A549 (cell line): Measurements from ENCODE around the gene UBE4A. TPM values are rescaled to one million over a fixed set of nuclear protein-coding genes. Genes with fewer than 3 reads are reported as not detected.

ENCODE experiments used
- ATAC-seq, 2 experiments: fragments of 200-7000 bp in 1 of 2; fragments of >200 bp in 1 of 2; cut with Nextera tagmentation in 1 of 2; cut with Tn5 transposase in 1 of 2; 3 replicates each; pipeline versions ENCODE4 v1.8.0 to v1.9.1; 2018 to 2020; ENCODE audit warnings: mild to moderate bottlenecking in 1 of 2, moderate library complexity in 1 of 2
- CTCF ChIA-PET: fragments of 300-600 bp; sonication (Branson Sonifier 250); formaldehyde crosslinking; extraction: SDS; loops from one replicate; lab custom pipeline; 2021; ENCODE audit warnings: antibody characterized with exemption, inconsistent platforms; lab: Yijun Ruan, JAX
- POLR2A ChIA-PET: fragments of 350-600 bp; formaldehyde crosslinking; extraction: SDS; loops from one replicate; lab custom pipeline; 2021; ENCODE audit warnings: antibody characterized with exemption, inconsistent platforms; lab: Yijun Ruan, JAX
- DNase-seq, 2 experiments: peaks; one replicate each; pipeline versions ENCODE4 v3.0.0 to v3.0.0-alpha.2; 2011 to 2016; ENCODE audit warnings: low read depth in 1 of 2, low spot score in 1 of 2
- FAIRE-seq: peaks from 2 replicates; lab custom pipeline; 2011; peaks lifted over from hg19 to GRCh38; lab: Jason Lieb, UNC
- H3K27ac ChIP-seq, 2 experiments: fragments of >200 bp; sonication (Bioruptor Twin); formaldehyde crosslinking; 3 replicates each; pipeline ENCODE4 v1.5.1; 2016 to 2017
- H3K4me1 ChIP-seq: fragments of >200 bp; sonication (Bioruptor Twin); formaldehyde crosslinking; 3 replicates; pipeline ENCODE4 v1.6.1; 2016
- H3K4me2 ChIP-seq: fragments of >200 bp; sonication (Bioruptor Twin); formaldehyde crosslinking; 3 replicates; pipeline ENCODE4 v1.6.1; 2016
- H3K4me3 ChIP-seq: fragments of >200 bp; sonication (Bioruptor Twin); formaldehyde crosslinking; 3 replicates; pipeline ENCODE4 v1.5.1; 2016
- H3K9me3 ChIP-seq: fragments of >200 bp; sonication (Bioruptor Twin); formaldehyde crosslinking; 3 replicates; pipeline ENCODE4 v1.6.1; 2016
- CBX8 ChIP-seq: fragments of 200-600 bp; sonication (generic); IDR thresholded peaks from 2 replicates; pipeline ENCODE4 v1.6.1; 2016
- EHF ChIP-seq: fragments of 250-450 bp; sonication (Bioruptor Pico); IDR thresholded peaks from 2 replicates; pipeline ENCODE4 v1.5.0; 2020; ENCODE audit warnings: mild to moderate bottlenecking
- FOSB ChIP-seq: fragments of 250-450 bp; sonication (Bioruptor Pico); IDR thresholded peaks from 2 replicates; pipeline ENCODE4 v1.5.0; 2020; ENCODE audit warnings: mild to moderate bottlenecking, moderate library complexity
- GATA3 ChIP-seq: IDR thresholded peaks from 2 replicates; pipeline ENCODE4 v1.6.1; 2012; ENCODE audit warnings: borderline replicate concordance
- HDAC2 ChIP-seq: fragments of 200-600 bp; sonication (generic); IDR thresholded peaks from 2 replicates; pipeline ENCODE4 v1.6.1; 2016
- HOXA7 ChIP-seq: fragments of 250-450 bp; sonication (Bioruptor Pico); IDR thresholded peaks from 2 replicates; pipeline ENCODE4 v1.5.0; 2020; ENCODE audit warnings: mild to moderate bottlenecking, moderate library complexity
- JUN ChIP-seq, 2 experiments: fragments of >200 bp; sonication (Bioruptor Twin); formaldehyde crosslinking; IDR thresholded peaks; 2 replicates in 1 of 2; 3 replicates in 1 of 2; pipeline ENCODE4 v1.6.1; 2016 to 2017
- JUNB ChIP-seq: fragments of >200 bp; sonication (Bioruptor Twin); formaldehyde crosslinking; IDR thresholded peaks from 2 replicates; pipeline ENCODE4 v1.6.1; 2016
- KDM1A ChIP-seq: fragments of 200-600 bp; sonication (generic); IDR thresholded peaks from 2 replicates; pipeline ENCODE4 v1.6.1; 2016; ENCODE audit warnings: low read depth, mild to moderate bottlenecking
- KDM5A ChIP-seq: fragments of 200-600 bp; sonication (generic); IDR thresholded peaks from 2 replicates; pipeline ENCODE4 v1.6.1; 2016; ENCODE audit warnings: antibody characterized with exemption, mild to moderate bottlenecking
- MAFK ChIP-seq: fragments of 450-650 bp; IDR thresholded peaks from 2 replicates; pipeline ENCODE4 v1.6.1; 2014; ENCODE audit not compliant: partially characterized antibody
- NR3C1 ChIP-seq: fragments of >200 bp; sonication (Bioruptor Twin); formaldehyde crosslinking; IDR thresholded peaks from 3 replicates; pipeline ENCODE4 v1.6.1; 2017
- POLR2AphosphoS2 ChIP-seq: conservative IDR thresholded peaks from 2 replicates; pipeline ENCODE4 v1.6.1; 2012; ENCODE audit warnings: low read length, improper control_type of control experiment, inconsistent platforms
- RARB ChIP-seq: fragments of 250-450 bp; sonication (Bioruptor Pico); IDR thresholded peaks from 2 replicates; pipeline ENCODE4 v1.8.0; 2021; ENCODE audit warnings: mild to moderate bottlenecking, moderate library complexity
- RCOR1 ChIP-seq: fragments of 150-350 bp; IDR thresholded peaks from 2 replicates; pipeline ENCODE4 v1.6.1; 2014; ENCODE audit warnings: antibody characterized with exemption, low read length, low read depth
- RFX5 ChIP-seq: fragments of 450-650 bp; IDR thresholded peaks from 2 replicates; pipeline ENCODE4 v1.7.1; 2014; ENCODE audit warnings: antibody characterized with exemption, mild to moderate bottlenecking, moderate library complexity
- RNF2 ChIP-seq: fragments of 200-600 bp; sonication (generic); IDR thresholded peaks from 2 replicates; pipeline ENCODE4 v1.6.1; 2016; ENCODE audit warnings: low read depth, mild to moderate bottlenecking, antibody characterized with exemption, moderate library complexity, borderline replicate concordance
- TP53 ChIP-seq: fragments of 250-450 bp; sonication (Bioruptor Pico); IDR thresholded peaks from 2 replicates; pipeline ENCODE4 v1.5.0; 2021; ENCODE audit warnings: mild to moderate bottlenecking, moderate library complexity
- WGBS: methylation state at CpG from one replicate; pipeline ENCODE4 v1.1.6; 2017; ENCODE audit errors: missing lambda C conversion rate; 5-methylcytosine and 5-hydroxymethylcytosine counted together
- polyA plus RNA-seq, 4 experiments: library from polyadenylated mRNA; depleted of rRNA in 3 of 4; stranded (reverse); fragments of >200 nt; fragmentation: RNase III in 1 of 4; extraction: RNeasy Plus Mini Kit Qiagen cat#74134 plus additional on column Dnase treatment in 1 of 4; gene quantifications; 2 replicates in 3 of 4; 3 replicates in 1 of 4; pipeline ENCODE4 v1.2.3, GENCODE V29; 2011 to 2017
- TF ChIP-seq, protein P1 (sequence below): fragments of 200-600 bp; sonication (generic); IDR thresholded peaks from 2 replicates; pipeline ENCODE4 v1.6.1; 2016; ENCODE audit warnings: antibody characterized with exemption, mild to moderate bottlenecking, moderate library complexity
- TF ChIP-seq, protein P2 (sequence below): fragments of 150-350 bp; IDR thresholded peaks from 2 replicates; pipeline ENCODE4 v1.6.1; 2014; ENCODE audit warnings: low read depth, mild to moderate bottlenecking, low read length
- TF ChIP-seq, protein P3 (sequence below): fragments of 250-450 bp; sonication (Bioruptor Pico); IDR thresholded peaks from 2 replicates; pipeline ENCODE4 v1.5.0; 2021; ENCODE audit warnings: mild to moderate bottlenecking, moderate library complexity, borderline replicate concordance
- TF ChIP-seq, protein P4 (sequence below): fragments of 450-650 bp; IDR thresholded peaks from 2 replicates; pipeline ENCODE4 v1.6.1; 2014; ENCODE audit warnings: antibody characterized with exemption
- TF ChIP-seq, protein P5 (sequence below): fragments of 250-450 bp; sonication (Bioruptor Pico); IDR thresholded peaks from 2 replicates; pipeline ENCODE4 v1.5.0; 2020; ENCODE audit warnings: low read depth, mild to moderate bottlenecking, moderate library complexity
- TF ChIP-seq, protein P6 (sequence below): fragments of >200 bp; sonication (Bioruptor Twin); formaldehyde crosslinking; IDR thresholded peaks from 2 replicates; pipeline ENCODE4 v1.6.1; 2016

Gene UBE4A
- polyA plus RNA-seq, 2 of the 4 experiments (the other 2 are of a cell fraction), result 11.4 to 18.9 TPM

DNA sequence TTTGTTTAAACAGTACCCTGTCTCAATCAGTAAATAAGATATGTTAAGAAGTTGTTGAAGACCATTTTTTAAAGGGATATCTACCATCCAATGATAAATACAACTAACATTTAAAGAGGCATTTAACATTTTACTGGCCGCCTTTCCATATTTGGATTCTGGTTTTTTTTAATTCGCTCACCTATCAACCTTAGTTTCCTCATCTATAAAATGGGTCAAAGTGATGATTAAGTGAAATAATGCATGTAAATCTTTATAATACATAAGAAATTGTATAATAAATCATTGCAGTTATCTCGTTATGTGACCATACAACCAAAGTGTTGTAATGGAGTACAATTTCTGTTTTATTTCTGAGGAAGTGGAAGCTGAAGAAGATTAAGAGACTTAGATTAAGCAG lies 24.3 kb downstream of the UBE4A start:
- H3K27ac ChIP-seq, result no peak overlapping the region
- TF ChIP-seq CBX8 (no peak), NR3C1 (no peak), MAFK (no peak), RARB (no peak), GATA3 (no peak), HOXA7 (no peak), POLR2AphosphoS2 (no peak), KDM5A (no peak), JUNB (no peak), HDAC2 (no peak), RFX5 (no peak), EHF (CRISPR knock-in tag) (no peak), RCOR1 (no peak)
- TF ChIP-seq, protein P1, sequence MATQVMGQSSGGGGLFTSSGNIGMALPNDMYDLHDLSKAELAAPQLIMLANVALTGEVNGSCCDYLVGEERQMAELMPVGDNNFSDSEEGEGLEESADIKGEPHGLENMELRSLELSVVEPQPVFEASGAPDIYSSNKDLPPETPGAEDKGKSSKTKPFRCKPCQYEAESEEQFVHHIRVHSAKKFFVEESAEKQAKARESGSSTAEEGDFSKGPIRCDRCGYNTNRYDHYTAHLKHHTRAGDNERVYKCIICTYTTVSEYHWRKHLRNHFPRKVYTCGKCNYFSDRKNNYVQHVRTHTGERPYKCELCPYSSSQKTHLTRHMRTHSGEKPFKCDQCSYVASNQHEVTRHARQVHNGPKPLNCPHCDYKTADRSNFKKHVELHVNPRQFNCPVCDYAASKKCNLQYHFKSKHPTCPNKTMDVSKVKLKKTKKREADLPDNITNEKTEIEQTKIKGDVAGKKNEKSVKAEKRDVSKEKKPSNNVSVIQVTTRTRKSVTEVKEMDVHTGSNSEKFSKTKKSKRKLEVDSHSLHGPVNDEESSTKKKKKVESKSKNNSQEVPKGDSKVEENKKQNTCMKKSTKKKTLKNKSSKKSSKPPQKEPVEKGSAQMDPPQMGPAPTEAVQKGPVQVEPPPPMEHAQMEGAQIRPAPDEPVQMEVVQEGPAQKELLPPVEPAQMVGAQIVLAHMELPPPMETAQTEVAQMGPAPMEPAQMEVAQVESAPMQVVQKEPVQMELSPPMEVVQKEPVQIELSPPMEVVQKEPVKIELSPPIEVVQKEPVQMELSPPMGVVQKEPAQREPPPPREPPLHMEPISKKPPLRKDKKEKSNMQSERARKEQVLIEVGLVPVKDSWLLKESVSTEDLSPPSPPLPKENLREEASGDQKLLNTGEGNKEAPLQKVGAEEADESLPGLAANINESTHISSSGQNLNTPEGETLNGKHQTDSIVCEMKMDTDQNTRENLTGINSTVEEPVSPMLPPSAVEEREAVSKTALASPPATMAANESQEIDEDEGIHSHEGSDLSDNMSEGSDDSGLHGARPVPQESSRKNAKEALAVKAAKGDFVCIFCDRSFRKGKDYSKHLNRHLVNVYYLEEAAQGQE, result no peak
- TF ChIP-seq, protein P2, sequence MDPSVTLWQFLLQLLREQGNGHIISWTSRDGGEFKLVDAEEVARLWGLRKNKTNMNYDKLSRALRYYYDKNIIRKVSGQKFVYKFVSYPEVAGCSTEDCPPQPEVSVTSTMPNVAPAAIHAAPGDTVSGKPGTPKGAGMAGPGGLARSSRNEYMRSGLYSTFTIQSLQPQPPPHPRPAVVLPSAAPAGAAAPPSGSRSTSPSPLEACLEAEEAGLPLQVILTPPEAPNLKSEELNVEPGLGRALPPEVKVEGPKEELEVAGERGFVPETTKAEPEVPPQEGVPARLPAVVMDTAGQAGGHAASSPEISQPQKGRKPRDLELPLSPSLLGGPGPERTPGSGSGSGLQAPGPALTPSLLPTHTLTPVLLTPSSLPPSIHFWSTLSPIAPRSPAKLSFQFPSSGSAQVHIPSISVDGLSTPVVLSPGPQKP, result no peak
- TF ChIP-seq, protein P3, sequence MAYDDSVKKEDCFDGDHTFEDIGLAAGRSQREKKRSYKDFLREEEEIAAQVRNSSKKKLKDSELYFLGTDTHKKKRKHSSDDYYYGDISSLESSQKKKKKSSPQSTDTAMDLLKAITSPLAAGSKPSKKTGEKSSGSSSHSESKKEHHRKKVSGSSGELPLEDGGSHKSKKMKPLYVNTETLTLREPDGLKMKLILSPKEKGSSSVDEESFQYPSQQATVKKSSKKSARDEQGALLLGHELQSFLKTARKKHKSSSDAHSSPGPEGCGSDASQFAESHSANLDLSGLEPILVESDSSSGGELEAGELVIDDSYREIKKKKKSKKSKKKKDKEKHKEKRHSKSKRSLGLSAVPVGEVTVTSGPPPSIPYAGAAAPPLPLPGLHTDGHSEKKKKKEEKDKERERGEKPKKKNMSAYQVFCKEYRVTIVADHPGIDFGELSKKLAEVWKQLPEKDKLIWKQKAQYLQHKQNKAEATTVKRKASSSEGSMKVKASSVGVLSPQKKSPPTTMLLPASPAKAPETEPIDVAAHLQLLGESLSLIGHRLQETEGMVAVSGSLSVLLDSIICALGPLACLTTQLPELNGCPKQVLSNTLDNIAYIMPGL (CRISPR knock-in tag), result no peak
- ATAC-seq, result no peak
- no peaks in the 10 kb centered on the region for H3K4me1 ChIP-seq
- no peaks in the 10 kb centered on the region for H3K9me3 ChIP-seq
- H3K4me2 ChIP-seq, result no peak overlapping the region
- H3K4me3 ChIP-seq, result no peak overlapping the region
- DNase-seq, result no peak
- no peak for FAIRE-seq
- POLR2A ChIA-PET, result no interaction called here
- CTCF ChIA-PET, result interaction anchor here (0.6 kb wide), 1 partner anchor 244 kb away, joined by 3 read pairs; no protein-coding TSS in a partner anchor
- WGBS, result 86% methylated on average over 3 of the region's 3 CpGs

DNA sequence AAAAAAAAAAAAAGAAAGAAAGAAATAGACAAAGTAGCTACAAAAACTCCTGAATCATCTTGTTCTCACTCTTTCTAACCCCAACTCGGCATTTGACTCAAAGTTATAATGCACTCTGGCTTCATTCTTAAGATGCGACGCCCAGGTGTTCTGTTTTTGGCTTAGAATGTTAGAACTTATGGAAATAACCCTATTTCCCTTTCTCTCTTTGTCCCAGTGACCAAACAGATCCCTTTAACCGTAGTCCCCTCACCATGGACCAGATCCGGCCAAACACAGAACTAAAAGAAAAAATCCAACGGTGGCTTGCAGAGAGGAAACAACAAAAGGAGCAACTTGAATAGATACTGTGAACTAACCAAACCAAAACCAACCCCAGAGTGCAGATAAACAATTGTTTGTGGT lies 36.7 kb downstream of the UBE4A start:
- WGBS, result 87% methylated on average over 6 of the region's 6 CpGs
- POLR2A ChIA-PET, result no interaction called here
- H3K4me2 ChIP-seq, result no peak overlapping the region

More for the DNA sequence above, 36.7 kb downstream of the UBE4A start:
- no peak overlapping the region for H3K4me3 ChIP-seq
- TF ChIP-seq, protein P4, sequence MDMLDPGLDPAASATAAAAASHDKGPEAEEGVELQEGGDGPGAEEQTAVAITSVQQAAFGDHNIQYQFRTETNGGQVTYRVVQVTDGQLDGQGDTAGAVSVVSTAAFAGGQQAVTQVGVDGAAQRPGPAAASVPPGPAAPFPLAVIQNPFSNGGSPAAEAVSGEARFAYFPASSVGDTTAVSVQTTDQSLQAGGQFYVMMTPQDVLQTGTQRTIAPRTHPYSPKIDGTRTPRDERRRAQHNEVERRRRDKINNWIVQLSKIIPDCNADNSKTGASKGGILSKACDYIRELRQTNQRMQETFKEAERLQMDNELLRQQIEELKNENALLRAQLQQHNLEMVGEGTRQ, result no peak
- TF ChIP-seq NR3C1 (no peak), RFX5 (no peak), TP53 (CRISPR knock-in tag) (no peak), KDM1A (no peak), RCOR1 (no peak), RNF2 (no peak), JUN (IDR thresholded peaks at IDR 0.05) (no peak), CBX8 (no peak), FOSB (CRISPR knock-in tag) (no peak)
- TF ChIP-seq, protein P3 (CRISPR knock-in tag), result no peak
- TF ChIP-seq, protein P5, sequence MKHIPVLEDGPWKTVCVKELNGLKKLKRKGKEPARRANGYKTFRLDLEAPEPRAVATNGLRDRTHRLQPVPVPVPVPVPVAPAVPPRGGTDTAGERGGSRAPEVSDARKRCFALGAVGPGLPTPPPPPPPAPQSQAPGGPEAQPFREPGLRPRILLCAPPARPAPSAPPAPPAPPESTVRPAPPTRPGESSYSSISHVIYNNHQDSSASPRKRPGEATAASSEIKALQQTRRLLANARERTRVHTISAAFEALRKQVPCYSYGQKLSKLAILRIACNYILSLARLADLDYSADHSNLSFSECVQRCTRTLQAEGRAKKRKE (CRISPR knock-in tag), result no peak
- TF ChIP-seq, protein P6, sequence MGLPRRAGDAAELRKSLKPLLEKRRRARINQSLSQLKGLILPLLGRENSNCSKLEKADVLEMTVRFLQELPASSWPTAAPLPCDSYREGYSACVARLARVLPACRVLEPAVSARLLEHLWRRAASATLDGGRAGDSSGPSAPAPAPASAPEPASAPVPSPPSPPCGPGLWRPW, result no peak
- TF ChIP-seq, all 56 proteins: peak for 0
- DNase-seq, result no peak
- Histone ChIP-seq H3K4me1 (no peaks in the 10 kb centered on the region), H3K9me3 (no peaks in the 10 kb centered on the region), H3K27ac (no peak overlapping the region)
- CTCF ChIA-PET, result no interaction called here
- ATAC-seq, result no peak
- no peak for FAIRE-seq
